Epithelial cell of esophagus (primary cell): ENCODE results near the gene GALK2.
A peak's percentile ranks its signal among the peaks of the same experiment; 100 is the strongest.
"Not testable (repeated sequence)": the region's sequence is repeated elsewhere in the genome, so short reads cannot be mapped to it uniquely, and the experiment has no call there.

Source experiments
- DNase-seq: peaks from one replicate; pipeline ENCODE4 v3.0.0; 2010; ENCODE audit warnings: low read depth
- H3K4me3 ChIP-seq: 2 replicates; pipeline ENCODE4 v1.5.1; 2011; ENCODE audit warnings: mild to moderate bottlenecking, low read length, control low read depth
- TF ChIP-seq, protein P1 (sequence below): IDR thresholded peaks from 2 replicates; pipeline ENCODE4 v1.5.1; 2011; ENCODE audit warnings: low read depth, mild to moderate bottlenecking, low read length, control low read depth, inconsistent platforms; ENCODE audit not compliant: insufficient read depth; ENCODE audit errors: missing control alignments

Gene GALK2

DNA sequence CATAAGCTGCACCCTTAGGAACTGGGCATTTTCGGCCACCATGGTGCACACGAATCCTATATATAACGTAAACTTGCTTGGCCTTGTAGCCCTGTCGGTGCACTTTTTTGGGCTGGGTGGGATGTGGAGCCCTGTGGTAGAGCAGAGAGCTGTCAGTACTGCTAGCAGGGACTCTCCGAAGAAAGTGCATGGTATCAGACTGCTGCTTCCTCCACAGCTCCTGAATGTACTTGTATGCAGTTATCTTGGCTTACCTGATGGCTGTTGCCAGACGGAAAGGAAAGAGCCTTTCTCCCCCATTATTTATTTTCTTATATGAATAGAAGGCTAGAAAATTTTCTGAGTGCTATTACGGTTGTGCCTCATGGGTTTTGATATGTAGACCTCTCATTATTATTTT is 8.4 kb downstream of the GALK2 start:
- TF ChIP-seq, protein P1, sequence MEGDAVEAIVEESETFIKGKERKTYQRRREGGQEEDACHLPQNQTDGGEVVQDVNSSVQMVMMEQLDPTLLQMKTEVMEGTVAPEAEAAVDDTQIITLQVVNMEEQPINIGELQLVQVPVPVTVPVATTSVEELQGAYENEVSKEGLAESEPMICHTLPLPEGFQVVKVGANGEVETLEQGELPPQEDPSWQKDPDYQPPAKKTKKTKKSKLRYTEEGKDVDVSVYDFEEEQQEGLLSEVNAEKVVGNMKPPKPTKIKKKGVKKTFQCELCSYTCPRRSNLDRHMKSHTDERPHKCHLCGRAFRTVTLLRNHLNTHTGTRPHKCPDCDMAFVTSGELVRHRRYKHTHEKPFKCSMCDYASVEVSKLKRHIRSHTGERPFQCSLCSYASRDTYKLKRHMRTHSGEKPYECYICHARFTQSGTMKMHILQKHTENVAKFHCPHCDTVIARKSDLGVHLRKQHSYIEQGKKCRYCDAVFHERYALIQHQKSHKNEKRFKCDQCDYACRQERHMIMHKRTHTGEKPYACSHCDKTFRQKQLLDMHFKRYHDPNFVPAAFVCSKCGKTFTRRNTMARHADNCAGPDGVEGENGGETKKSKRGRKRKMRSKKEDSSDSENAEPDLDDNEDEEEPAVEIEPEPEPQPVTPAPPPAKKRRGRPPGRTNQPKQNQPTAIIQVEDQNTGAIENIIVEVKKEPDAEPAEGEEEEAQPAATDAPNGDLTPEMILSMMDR: no peak
- no peak for DNase-seq

DNA sequence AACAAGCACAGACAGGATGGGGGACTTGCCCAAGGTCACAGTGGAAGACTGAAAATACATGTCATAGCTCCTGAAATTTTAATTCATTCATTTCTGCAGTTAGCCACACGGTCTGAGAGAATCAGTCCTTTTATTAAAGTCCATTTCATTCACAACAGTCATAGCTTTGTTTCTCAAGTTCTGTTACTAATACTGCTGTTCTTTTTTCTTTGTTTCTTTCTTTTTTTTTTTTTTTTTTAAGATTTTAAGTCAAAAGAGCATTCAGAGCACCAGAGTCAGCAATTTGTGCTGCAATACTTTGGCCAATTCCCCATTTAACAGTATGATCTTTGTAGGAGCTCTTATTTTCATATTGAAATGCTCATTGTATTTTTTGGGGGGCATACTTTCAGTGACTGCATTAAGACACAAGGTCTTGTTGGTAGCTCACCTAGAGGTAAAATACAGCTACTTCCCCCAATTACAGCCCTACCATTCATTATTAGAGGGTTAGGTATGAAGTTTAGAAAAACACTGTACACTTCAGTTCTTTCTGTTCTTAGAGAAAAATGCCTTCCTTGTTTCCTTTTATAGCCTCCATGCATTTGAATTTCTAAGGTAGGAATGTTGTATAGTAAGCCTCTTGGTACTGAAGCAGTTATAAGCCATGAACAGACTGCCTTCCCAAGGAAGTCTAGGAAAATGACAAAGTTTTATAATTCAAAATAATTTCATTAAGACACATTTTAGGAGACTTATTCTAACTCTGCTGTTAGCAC is 9.6 kb downstream of the GALK2 start:
- no peak for DNase-seq
- H3K4me3 ChIP-seq: no peak overlapping the region
- TF ChIP-seq, protein P1: no peak

More for the DNA sequence above, 8.4 kb downstream of the GALK2 start:
- no peak overlapping the region for H3K4me3 ChIP-seq

DNA sequence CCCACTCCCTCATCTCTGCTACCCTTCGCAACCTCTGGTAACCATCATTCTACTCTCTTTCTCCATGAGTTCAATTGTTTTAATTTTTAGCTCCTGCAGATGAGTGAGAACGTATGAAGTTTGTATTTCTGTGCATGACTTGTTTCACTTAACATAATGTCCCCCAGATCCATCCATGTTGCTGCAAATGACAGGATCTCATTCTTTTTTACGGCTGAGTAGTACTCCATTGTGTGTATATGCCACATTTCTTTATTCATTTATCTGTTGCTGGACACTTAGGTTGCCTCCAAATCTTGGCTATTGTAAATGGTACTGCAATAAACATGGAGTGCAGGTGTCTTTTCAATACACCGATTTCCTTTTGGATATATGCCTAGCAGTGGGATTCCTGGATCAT is 12.1 kb downstream of the GALK2 start:
- TF ChIP-seq, protein P1: no peak
- no peak for DNase-seq
- H3K4me3 ChIP-seq: no peak overlapping the region

GRCh38 chr15:49183741-49184140 is 13.7 kb downstream of the GALK2 start:
- H3K4me3 ChIP-seq, DNase-seq: not testable (repeated sequence)

- no peak for DNase-seq
- TF ChIP-seq, protein P1: no peak
- no peak overlapping the region for H3K4me3 ChIP-seq
Observed at GRCh38 chr15:49185473-49185872, 15.4 kb downstream of the GALK2 start.

DNA sequence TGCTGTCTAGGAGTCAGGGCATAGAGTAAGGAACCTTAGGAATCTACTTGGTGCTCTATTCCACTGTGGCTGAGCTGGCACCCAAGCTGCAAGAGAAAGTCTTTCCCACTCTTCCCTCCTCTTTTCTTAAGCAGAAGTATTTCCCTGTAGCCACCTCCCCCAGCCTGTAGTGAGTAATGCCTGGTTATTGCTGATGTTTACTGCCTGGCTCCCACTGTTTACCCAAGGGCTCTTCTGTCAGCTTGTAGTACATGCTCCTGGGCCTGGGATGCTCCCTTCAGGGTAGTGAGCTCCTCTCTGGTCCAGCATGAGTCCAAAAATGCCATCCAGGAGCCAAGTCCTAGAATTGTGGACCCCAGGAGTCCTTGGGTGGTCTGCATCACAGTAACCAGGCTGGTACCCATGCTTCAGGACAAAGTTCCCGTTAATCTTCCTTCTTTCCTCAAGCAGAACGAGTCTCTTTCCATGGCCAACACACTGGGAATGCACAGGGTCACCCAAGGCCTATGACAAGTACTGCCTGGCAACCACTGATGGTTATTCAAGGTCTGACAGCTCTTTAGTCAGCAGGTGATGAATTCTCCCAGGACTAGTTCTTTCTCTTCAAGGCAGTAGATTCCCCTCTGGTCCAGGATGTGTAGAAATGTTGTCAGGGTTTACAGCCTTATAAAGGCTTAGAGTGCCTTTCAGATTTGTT is 17.6 kb downstream of the GALK2 start:
- TF ChIP-seq, protein P1: no peak
- DNase-seq: peak; percentile 33
- no peak overlapping the region for H3K4me3 ChIP-seq

GRCh38 chr15:49188933-49189332 is 18.9 kb downstream of the GALK2 start:
- TF ChIP-seq, protein P1: no peak
- no peak overlapping the region for H3K4me3 ChIP-seq

More at GRCh38 chr15:49188933-49189332, 18.9 kb downstream of the GALK2 start:
- no peak for DNase-seq
